Erythroblast (primary cell): ENCODE results near the gene NUDT3.

ENCODE experiments used
- GATA1 ChIP-seq: IDR thresholded peaks from 2 replicates; pipeline ENCODE4 v1.6.1; 2011; ENCODE audit warnings: low read depth, mild to moderate bottlenecking, control low read depth, low read length, moderate library complexity
- POLR2A ChIP-seq: IDR thresholded peaks from 2 replicates; pipeline ENCODE4 v1.6.1; 2011; ENCODE audit warnings: mild to moderate bottlenecking, low read length

GRCh38 chr6:34418367-34418766 is 25.9 kb upstream of the NUDT3 start:
- TF ChIP-seq POLR2A, result no peak
- no peak for TF ChIP-seq GATA1
